T1000 (cell line): ENCODE data around the gene TLX2.
"Not testable (repeated sequence)": the region's sequence is repeated elsewhere in the genome, so short reads cannot be mapped to it uniquely, and the experiment has no call there.

Experiments used
- DNase-seq: peaks from one replicate; lab custom pipeline; 2025; ENCODE audit warnings: mixed read lengths; lab: John Stamatoyannopoulos, UW

TLX2 gene

DNA sequence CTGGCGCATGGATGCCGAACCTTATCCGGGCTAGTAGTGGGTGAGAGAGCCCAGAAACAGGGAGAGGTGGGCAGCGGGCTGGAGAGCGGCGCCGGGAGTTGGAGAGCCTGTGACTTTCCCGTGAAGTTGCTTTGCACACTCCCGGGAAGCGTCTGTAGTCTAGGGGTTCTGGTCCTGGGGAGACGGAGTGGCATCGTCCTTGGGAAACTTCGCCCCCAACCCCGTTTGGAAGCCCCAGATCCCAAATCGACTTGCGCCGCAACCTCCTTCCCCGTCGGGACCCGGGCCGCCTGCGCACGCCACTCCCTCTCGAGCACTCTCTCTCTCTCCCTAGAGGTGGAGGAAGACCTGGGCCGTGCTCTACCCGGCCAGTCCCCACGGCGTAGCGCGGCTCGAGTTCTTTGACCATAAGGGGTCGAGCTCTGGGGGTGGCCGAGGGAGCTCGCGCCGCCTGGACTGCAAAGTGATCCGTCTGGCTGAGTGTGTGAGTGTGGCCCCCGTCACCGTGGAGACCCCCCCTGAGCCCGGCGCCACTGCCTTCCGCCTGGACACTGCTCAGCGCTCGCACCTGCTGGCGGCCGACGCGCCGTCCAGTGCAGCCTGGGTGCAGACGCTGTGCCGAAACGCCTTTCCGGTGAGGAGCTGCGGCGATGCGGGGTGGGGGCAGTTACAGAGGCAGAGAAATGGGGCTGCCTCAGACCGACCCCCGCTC, 40.7 kb downstream of the TLX2 start:
- DNase-seq, result no peak

DNA sequence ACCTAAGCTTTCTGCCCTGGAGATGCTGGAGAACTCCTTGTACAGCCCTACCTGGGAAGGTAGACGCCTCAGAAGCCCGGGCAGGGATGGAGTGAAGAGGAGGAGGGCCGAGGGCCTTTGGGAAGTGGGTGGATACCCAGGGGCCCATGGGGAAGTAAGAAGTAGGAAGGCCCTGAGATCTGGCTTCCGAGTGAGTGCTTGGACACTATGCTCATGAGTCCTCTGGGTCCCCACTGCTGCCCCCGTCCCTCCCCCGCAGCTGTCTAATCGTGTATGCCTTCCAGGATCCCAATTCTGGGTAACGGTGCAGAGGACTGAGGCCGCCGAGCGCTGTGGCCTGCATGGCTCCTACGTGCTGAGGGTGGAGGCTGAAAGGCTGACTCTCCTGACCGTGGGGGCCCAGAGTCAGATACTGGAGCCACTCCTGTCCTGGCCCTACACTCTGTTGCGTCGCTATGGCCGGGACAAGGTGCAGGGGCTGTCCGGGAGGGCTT, 41.4 kb downstream of the TLX2 start:
- no peak for DNase-seq

DNA sequence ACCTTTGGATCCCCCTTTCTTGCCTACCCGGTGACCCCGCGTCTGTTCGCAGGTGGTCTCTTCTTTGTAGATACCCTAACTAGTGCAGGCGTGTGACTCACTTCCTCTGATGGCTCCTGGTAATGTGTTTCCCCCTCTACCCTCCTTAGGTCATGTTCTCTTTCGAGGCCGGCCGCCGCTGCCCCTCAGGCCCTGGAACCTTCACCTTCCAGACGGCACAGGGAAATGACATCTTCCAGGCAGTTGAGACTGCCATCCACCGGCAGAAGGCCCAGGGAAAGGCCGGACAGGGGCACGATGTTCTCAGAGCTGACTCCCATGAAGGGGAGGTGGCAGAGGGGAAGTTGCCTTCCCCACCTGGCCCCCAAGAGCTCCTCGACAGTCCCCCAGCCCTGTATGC, 41.9 kb downstream of the TLX2 start:
- no peak for DNase-seq

DNA sequence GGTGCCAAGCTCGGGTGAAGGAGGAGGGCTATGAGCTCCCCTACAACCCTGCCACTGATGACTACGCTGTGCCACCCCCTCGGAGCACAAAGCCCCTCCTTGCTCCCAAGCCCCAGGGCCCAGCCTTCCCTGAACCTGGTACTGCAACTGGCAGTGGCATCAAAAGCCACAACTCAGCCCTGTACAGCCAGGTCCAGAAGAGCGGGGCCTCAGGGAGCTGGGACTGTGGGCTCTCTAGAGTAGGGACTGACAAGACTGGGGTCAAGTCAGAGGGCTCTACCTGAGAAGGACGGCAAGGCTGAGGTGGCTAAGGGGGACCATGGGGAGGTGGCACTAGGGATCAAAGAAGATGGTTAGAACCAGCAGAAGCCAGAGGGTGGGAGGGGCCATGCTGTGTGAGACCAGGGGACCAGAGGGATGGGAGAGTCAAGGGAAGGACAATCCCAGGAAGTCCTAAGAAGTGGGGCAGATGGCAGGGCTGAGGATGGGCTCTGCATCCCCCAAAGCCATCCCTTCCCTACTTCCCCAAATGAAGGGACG, 42.7 kb downstream of the TLX2 start:
- no peak for DNase-seq

DNA sequence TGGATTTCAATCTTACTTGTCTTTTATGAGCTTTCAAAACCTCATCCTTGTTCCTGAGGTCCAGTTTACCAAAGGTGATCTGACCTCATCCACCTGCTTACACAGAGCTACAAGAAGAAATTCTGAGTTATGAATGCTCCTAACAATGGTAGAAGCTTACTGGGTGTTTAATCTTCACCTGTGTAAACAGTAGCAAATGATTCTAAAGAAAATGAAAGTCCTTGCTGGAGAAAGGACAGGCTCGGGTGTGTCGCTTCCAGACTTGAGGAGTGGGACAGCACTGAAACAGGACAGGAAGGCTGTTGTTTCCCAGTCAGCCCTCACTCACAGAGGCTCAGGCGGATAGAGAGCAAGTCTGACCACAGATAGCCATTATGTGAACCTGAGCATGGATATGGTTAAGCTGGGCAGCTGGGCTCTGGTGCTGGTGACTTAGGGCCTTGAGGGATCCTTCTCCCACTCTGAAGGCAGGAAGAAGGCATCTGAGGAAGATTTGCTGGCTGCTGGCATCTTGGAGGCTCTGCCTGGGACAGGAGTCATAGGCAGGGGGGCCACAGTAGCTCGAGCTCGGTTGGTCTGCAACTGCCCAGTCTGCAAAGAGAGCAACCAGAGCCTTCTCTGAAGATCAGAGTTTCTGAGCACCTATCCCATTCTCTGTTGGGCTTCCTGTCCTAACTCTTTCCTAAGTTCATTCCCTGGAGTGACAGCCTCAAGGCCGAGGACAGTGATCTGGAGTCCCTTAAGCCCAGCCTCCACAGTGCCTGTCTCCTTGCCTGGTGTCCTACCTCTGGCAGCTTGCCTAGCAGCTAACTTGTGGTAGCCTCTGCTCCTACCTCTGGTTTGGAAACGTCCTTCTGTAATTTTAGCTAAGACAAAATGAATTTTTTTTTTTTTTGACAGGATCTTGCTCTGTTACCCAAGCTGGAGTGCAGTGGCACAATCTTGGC, 44.3 kb downstream of the TLX2 start:
- no peak for DNase-seq

DNA sequence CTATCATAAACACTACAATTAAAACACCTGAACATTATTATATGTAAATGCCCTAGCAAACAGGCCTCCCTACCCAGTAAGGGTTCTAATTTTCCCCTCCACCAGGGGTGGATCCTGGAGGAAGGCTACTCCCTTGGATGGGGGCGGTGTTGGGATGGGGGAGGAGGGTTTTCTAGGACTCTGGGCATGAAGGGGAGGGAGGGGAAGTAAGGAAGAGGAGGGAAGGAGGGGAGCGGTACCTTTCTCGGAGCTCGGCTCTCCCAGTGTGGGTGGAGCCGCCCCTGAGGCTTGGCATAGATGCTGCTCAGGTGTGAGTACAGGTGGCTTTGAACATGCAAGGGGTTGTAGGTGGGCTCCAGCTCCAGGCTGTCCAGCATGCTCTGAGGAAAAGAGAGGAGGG, 45.7 kb downstream of the TLX2 start:
- DNase-seq, result no peak

DNA sequence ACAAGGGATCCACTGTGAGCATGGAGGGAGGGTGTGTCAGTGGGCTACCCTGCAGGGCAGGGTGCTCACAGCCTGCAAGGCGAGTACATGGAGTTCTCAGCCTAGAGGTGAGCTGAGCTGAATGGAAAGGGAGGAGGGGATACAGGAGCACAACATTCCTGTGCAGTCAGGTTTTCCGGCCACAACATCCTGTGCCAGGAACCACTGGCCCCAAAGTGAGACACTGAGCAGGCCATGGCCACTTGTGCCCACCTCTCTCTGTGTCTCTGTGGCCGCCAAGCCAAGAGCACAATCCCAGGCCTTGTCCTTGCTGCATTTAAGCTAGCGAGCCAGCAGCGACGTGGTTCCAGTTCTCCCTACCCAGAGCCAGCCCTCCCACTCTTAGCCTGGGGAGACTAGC, 46.3 kb downstream of the TLX2 start:
- no peak for DNase-seq

DNA sequence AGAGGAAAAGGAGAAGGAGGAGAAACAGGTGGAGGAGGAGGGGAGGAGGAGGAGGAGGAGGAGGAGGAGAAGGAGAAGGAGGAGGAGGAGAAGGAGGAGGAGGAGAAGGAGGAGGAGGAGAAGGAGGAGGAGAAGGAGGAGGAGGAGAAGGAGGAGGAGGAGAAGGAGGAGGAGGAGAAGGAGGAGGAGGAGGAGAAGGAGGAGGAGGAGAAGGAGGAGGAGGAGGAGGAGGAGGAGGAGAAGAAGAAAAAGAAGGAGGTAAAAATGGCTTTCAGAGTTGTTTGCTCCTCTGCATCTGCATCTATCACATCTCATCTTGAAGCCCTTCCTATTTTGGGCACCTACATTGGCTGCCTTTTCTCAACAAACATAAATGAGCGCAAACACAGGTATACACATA, 46.8 kb downstream of the TLX2 start:
- DNase-seq, result not testable (repeated sequence)

DNA sequence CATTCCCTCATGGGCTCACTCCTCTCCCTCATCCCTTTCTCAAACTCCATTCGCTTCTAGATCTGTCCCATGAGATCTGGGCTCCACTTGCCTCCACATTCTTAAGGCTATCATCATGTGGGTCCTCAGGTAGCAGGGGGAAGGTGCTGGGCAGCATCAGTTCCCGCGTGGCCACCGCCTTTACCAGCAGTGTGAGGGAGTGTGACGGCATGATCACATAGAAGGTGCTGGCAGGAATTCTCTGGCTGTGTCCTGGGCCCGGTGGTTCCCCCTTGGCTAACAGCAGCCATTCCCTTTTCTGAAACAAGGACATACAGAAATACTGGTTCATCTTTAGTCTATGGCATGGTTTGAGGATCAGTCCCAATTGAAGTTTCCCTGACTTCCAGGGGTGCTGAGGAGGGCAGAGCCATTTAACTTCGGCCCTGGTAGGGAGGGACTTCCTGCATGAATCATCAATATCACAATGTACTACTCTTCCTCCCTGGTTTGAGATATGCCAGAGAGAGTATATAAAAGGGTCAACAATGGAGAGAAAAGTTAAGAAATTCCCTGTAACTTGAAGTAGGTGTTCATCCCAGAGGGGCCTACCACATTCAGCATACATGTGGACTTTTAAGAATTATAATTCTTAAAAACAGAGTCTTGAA, 48.0 kb downstream of the TLX2 start:
- DNase-seq, result no peak

DNA sequence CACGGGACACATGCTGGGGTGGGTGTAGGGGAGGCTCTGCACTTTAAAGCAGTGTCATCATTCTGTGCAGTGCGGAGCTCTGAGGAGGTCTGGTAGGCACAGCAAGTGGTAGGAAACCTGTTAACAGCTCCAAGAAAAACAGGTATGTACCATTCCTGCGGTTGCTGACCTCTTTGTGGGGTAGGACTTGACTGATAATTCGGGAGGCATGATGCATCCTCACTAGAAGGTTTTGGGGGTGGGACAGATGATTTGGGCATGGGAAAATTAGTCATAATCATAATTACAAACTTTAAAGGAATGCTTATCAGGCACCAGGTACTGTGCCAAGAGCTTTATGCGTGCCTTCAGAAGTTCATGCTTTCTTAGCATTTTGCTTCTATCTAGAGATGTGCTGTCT, 50.0 kb downstream of the TLX2 start:
- DNase-seq, result no peak

DNA sequence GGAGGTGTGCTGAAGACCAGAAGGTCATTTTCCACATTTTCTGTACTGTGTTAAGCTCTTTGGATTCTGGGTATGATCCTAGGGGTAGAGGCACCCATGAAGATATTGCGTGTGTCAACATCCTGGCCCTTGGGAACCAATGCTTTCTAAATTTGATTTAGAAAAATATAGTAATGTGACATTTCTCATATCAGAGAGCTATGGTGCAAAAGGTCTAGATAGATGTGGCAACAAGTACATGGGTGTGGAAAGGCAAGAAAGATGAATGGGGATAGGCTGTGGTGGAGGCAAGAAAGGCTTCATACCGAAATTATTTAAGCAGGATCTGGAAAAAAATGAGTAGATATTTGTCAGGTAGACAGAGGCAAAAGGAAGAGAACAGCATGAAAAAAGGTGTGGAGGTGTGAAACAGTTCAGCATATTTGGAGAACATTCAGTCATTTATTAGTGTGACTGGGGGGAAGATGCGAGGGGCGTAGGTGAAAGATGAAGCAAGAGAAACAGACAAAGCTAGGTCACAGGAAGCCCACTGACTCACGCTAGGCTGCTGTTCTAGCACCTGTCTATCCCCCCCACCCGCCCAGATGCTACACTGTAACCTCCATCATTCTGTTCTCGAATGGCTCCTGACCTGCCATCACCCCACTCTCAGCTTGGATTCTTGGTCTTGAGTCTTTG, 52.0 kb downstream of the TLX2 start:
- DNase-seq, result no peak

DNA sequence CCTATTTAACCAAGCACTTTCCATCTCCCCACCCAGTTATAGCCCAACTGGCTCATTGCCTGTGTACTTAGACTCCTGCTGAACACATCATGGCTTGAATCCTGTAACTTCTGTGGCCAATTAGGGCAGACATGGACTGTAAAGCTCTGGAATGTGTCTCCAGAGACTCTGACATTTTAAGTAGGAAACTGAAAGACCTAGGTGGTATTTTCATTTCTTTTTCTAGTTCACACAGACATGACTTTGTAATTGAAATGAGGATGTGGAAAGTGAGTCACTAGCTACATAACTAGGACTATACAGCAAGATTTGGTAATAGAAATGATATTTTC, 52.5 kb downstream of the TLX2 start:
- no peak for DNase-seq
